Activated CD8-positive, alpha-beta T cell treated with anti-CD3 and anti-CD28 coated beads for 36 hours (primary cell): ENCODE measurements around the gene NFATC3. TPM values are rescaled to one million over a fixed set of nuclear protein-coding genes. Genes with fewer than 3 reads are reported as not detected.
"Not testable (repeated sequence)": the region's sequence is repeated elsewhere in the genome, so short reads cannot be mapped to it uniquely, and the experiment has no call there.

ENCODE experiments used
- ATAC-seq: fragments of 200-7000 bp; cut with Tn5 transposase; one replicate; pipeline ENCODE4 v1.10.0; 2021; ENCODE audit warnings: mild to moderate bottlenecking, moderate library complexity
- CTCF ChIA-PET: fragments of 350-600 bp; sonication (Branson Sonifier 250); formaldehyde crosslinking; loops from one replicate; lab custom pipeline; 2021; ENCODE audit warnings: antibody characterized with exemption; lab: Charles Lee
- POLR2A ChIA-PET: fragments of 350-600 bp; sonication (Branson Sonifier 250); formaldehyde crosslinking; loops from one replicate; lab custom pipeline; 2021; ENCODE audit warnings: antibody characterized with exemption; lab: Charles Lee
- DNase-seq: peaks from one replicate; pipeline ENCODE4 v3.0.0-alpha.2; 2020
- H3K27ac Mint-ChIP-seq: one replicate; pipeline ENCODE4 v1.8.0; 2021; ENCODE audit warnings: mild to moderate bottlenecking, mixed read lengths
- H3K27me3 Mint-ChIP-seq: one replicate; pipeline ENCODE4 v1.8.0; 2021; ENCODE audit warnings: mixed read lengths
- H3K36me3 Mint-ChIP-seq: one replicate; pipeline ENCODE4 v1.8.0; 2021; ENCODE audit warnings: low read depth, mixed read lengths
- H3K4me1 Mint-ChIP-seq: one replicate; pipeline ENCODE4 v1.8.0; 2021; ENCODE audit warnings: low read depth, mixed read lengths
- H3K4me3 Mint-ChIP-seq: one replicate; pipeline ENCODE4 v1.8.0; 2021; ENCODE audit warnings: mild to moderate bottlenecking, moderate library complexity, mixed read lengths
- H3K9me3 Mint-ChIP-seq: one replicate; pipeline ENCODE4 v1.8.0; 2021; ENCODE audit warnings: mixed read lengths
- intact Hi-C: fragments of 100-400 bp; cut with micrococcal nuclease; formaldehyde crosslinking; loops from one replicate; pipeline ENCODE4 v1.10.0; 2022
- total RNA-seq, 2 experiments: library from RNA; stranded (reverse); gene quantifications; one replicate each; pipeline ENCODE4 v1.2.3, GENCODE V29; 2021
- TF ChIP-seq, protein P1 (sequence below): fragments of 200-600 bp; IDR thresholded peaks from one replicate; pipeline ENCODE4 v1.8.0; 2022; ENCODE audit warnings: antibody characterized with exemption, mild to moderate bottlenecking

Gene NFATC3
- total RNA-seq, 2 experiments from 2014 or later, result 102 to 104 TPM

DNA sequence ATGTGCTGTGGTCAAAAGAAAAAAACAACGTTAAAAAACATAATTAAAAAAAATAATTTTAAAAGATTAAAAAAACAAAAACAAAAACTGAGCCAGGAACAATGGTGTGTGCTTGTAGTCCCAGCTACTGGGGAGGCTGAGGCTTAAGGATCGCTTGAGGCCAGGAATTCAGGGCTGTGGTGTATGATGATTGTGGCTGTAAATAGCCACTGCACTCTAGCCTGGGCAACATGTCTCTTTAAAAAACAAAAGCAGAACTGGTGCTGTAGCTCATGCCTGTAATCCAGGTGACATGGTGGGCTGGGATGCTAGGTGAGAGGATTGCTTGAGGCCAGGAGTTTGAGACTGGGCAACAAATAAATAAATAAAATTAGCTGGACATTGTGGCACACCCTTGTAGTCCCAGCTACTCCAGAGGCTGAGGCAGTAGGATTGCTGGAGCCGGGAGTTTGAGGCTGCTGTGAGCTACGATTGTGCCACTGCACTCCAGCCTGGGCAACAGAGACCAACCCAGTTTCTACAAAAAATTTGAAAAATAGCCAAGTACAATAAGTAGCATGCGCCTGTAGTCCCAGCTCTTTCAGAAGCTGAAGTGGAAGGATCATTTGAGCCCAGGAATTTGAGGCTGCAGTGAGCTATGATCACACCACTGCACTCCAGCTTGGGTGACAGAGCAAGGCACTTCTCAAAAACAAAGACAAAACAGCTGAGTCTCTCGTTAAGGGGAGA is 43.6 kb downstream of the NFATC3 start:
- POLR2A ChIA-PET, result no interaction called here
- CTCF ChIA-PET, result interaction anchor here (1.6 kb wide), 1 partner anchor 12 kb away, joined by 10 read pairs; no protein-coding TSS in a partner anchor
- H3K4me1 Mint-ChIP-seq, result peaks cover 65% of the 10 kb centered on the region

DNA sequence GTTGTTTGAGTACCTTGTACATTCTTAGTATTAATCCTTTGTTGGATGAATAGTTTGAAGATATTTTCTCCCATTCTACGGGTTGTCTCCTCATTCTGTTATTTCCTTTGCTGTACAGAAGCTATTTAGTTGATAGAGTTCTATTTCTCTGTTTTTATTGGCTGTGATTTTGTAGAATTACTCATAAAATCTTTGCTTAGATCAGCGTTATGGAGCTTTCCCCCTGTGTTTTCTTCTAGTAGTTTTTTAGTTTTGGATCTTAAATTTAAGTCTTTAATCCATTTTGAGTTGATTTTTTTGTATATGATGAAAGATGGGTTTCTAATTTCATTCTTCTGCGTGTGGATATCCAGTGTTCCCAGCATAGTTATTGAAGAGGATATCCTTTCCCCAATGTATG is 45.4 kb downstream of the NFATC3 start:
- ChIA-PET POLR2A (no interaction called here), CTCF (interaction anchor here (0.7 to 1.4 kb wide), 2 partner anchors 9 to 36 kb away, joined by 4 to 5 read pairs; no protein-coding TSS in a partner anchor)
- H3K27me3 Mint-ChIP-seq, result no peaks in the 10 kb centered on the region
- peaks cover 66% of the 10 kb centered on the region for H3K4me1 Mint-ChIP-seq
- intact Hi-C loops, result no loop called here
- TF ChIP-seq, protein P1, sequence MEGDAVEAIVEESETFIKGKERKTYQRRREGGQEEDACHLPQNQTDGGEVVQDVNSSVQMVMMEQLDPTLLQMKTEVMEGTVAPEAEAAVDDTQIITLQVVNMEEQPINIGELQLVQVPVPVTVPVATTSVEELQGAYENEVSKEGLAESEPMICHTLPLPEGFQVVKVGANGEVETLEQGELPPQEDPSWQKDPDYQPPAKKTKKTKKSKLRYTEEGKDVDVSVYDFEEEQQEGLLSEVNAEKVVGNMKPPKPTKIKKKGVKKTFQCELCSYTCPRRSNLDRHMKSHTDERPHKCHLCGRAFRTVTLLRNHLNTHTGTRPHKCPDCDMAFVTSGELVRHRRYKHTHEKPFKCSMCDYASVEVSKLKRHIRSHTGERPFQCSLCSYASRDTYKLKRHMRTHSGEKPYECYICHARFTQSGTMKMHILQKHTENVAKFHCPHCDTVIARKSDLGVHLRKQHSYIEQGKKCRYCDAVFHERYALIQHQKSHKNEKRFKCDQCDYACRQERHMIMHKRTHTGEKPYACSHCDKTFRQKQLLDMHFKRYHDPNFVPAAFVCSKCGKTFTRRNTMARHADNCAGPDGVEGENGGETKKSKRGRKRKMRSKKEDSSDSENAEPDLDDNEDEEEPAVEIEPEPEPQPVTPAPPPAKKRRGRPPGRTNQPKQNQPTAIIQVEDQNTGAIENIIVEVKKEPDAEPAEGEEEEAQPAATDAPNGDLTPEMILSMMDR, result no peak
- ATAC-seq (no peak), DNase-seq (no peak)
- H3K9me3 Mint-ChIP-seq, result no peaks in the 10 kb centered on the region
- H3K4me3 Mint-ChIP-seq, result no peak overlapping the region
- H3K27ac Mint-ChIP-seq, result peak overlapping the region; percentile 32
- peaks cover 42% of the 10 kb centered on the region for H3K36me3 Mint-ChIP-seq

More for the DNA sequence above, 43.6 kb downstream of the NFATC3 start:
- TF ChIP-seq, protein P1, result no peak
- Mint-ChIP-seq H3K27ac (peak overlapping the region; percentile 53), H3K9me3 (no peaks in the 10 kb centered on the region), H3K27me3 (no peaks in the 10 kb centered on the region), H3K4me3 (no peak overlapping the region), H3K36me3 (peaks cover 40% of the 10 kb centered on the region)
- DNase-seq (no peak), ATAC-seq (no peak)
- intact Hi-C loops, result loop anchor here (5.0 kb wide), 1 partner anchor 36 kb away; no protein-coding TSS in a partner anchor

DNA sequence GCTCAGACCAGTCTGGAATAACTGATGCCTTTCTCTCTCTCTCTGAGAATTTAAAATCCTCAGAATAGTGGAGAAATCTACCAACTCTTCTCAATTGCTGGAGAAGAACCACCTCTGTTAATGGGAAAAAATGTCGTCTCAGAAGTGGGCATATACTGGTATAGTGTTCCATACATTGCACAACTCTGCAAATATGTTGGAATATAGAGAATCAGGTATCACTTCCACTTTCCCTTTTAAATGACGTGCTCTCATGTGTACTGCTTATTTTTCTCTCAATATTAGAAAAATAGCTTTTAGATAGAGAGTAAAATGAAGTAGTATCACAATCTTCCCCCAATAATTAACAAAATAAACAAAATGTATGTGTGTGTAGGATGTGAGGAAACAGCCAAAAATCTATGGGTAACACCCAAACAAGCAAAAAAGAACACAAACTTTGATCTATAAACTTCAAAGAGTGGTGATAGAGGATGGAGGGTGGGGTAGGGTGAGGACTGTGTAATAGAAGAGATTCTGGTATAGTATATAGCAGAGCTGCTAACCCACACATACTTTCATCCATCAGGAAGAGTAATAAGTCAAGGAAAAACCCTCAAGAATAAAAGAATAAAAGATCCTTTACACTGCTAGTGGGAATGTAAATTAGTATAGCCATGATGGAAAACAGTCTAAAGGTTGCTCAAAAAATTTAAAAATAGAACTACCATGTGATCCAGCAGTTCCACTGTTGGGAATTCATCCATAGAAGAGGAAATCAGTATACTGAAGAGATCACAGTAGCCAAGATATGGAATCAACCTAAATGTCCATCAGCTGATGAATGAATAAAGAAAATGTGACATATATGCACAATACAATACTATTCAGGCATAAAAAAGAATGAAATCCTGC is 46.9 kb downstream of the NFATC3 start:
- TF ChIP-seq, protein P1, result no peak
- Mint-ChIP-seq H3K27me3 (no peaks in the 10 kb centered on the region), H3K4me3 (peak overlapping the region; percentile 17), H3K4me1 (peaks cover 66% of the 10 kb centered on the region), H3K9me3 (no peaks in the 10 kb centered on the region), H3K36me3 (peaks cover 42% of the 10 kb centered on the region), H3K27ac (peak overlapping the region; percentile 73)
- no peak for ATAC-seq
- POLR2A ChIA-PET, result no interaction called here
- intact Hi-C loops, result no loop called here
- no peak for DNase-seq
- CTCF ChIA-PET, result interaction anchor here (0.7 to 1.3 kb wide), 4 partner anchors 23 to 98 kb away, joined by 3 to 5 read pairs (median 4); no protein-coding TSS in a partner anchor

DNA sequence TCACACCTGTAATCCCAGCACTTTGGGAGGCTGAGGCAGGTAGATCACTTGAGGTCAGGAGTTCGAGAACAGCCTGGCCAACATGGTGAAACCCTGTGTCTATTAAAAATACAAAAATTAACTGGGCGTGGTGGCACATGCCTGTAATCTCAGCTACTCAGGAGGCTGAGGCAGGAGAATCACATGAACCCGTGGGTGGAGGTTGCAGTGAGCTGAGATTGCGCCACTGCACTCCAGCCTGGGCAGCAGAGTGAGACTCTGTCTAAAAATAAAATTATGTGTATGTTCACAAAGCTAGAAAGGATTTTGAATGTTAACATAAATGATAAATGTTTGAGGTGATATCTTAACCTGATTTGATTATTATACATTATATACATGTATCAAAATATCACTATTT is 47.8 kb downstream of the NFATC3 start:
- H3K4me3 Mint-ChIP-seq, H3K27ac Mint-ChIP-seq, DNase-seq, ATAC-seq, POLR2A ChIA-PET, H3K27me3 Mint-ChIP-seq, intact Hi-C loops, H3K9me3 Mint-ChIP-seq: not testable (repeated sequence)
- H3K36me3 Mint-ChIP-seq, result peaks cover 40% of the 10 kb centered on the region
- CTCF ChIA-PET, result interaction anchor here (0.7 to 1.1 kb wide), 2 partner anchors 95 to 97 kb away, joined by 4 to 5 read pairs; no protein-coding TSS in a partner anchor
- H3K4me1 Mint-ChIP-seq, result peaks cover 58% of the 10 kb centered on the region

DNA sequence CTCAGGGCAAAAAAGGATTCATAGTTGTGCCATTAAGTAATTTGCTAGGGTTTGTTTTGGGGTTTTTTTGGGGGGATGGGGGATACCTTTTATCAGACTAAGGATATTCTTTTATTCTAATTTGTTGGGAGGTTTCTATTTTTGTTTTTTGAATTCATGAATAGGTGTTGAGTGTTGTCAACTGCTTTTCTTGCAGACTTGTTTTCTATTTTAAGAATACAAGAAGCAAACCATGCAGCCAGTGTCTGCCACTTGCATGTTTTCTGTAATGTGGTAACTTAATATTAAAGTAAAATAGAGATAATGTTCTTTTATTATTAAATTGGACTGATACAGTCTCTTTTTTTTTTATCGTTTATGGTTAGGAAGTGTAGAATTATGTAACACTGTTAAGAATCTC is 49.5 kb downstream of the NFATC3 start:
- H3K9me3 Mint-ChIP-seq, result no peaks in the 10 kb centered on the region
- peak overlapping the region; percentile 47 for H3K27ac Mint-ChIP-seq
- DNase-seq, result no peak
- intact Hi-C loops, result no loop called here
- ChIA-PET POLR2A (no interaction called here), CTCF (no interaction called here)
- no peak for ATAC-seq
- H3K27me3 Mint-ChIP-seq, result no peaks in the 10 kb centered on the region
- TF ChIP-seq, protein P1, result no peak
- H3K4me3 Mint-ChIP-seq, result no peak overlapping the region
- H3K4me1 Mint-ChIP-seq, result peaks cover 55% of the 10 kb centered on the region
- H3K36me3 Mint-ChIP-seq, result peaks cover 52% of the 10 kb centered on the region
